NK-92 (cell line): ENCODE measurements around the gene ZNHIT3.
"Not testable (repeated sequence)": the region's sequence is repeated elsewhere in the genome, so short reads cannot be mapped to it uniquely, and the experiment has no call there.

Experiments
- DNase-seq: peaks from one replicate; lab custom pipeline; 2025; ENCODE audit not compliant: unreplicated experiment; lab: John Stamatoyannopoulos, UW

ZNHIT3 gene

DNA sequence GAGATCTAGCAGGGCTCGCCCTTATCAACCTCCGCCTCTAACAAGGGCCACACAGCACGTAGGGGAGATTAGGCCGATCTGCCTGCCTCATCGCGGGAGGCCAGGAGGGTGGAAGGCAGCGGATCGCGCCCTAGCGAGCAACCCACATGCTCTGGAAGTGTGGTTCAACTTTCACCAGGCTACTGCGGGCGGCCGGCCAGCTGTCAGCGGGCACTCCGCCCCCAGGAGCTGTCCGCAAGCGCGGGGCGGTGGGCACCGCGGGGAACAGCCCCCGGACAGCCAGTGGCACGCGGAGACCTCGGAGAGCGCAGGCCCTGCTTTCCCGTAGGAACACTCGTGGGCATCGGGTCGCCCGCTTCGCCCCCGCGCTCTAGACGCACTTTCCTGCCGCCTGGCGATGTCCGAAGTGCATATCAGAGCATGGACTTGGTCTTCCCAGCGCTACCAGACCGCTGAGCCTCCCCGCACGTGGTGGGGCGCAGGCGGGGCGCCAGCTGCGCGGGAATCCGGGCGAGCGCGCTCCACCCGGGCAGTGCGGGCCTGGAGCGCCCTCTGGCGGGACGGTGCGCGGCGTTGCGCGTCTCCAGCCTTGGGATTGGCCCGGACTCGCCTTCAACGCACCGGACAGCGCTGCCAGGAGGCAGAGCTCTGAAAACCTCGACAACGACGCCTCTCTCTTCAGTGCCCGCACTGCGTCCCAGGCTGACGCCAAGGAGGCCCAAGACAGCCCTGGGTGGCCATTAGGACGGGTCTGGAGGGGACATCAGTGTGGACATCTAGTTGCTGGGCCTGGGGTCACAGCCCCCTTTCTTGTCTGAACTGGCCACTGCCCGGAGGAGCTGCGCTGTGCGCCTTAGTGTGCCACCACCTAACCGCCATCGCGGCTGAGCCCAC, 3.6 kb upstream of the ZNHIT3 start:
- no peak for DNase-seq

DNA sequence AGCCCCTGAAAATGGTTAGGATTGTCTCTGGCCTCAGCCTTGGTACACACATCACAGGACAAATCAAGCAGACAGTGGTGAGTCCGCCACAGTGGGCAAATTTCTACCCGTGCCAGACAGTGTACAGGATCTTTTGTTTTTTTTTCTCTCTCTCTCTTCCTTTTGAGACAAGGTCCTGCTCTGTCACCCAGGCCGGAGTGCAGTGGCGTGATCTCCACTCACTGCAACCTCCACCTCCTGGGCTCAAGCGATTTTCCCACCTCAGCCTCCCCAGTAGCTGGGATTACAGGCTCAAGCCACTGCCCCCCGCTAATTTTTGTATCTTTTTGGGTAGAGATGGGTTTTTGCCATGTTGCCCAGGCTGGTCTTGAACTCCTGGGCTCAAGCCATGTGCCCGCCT, 2.5 kb upstream of the ZNHIT3 start:
- not testable (repeated sequence) for DNase-seq

DNA sequence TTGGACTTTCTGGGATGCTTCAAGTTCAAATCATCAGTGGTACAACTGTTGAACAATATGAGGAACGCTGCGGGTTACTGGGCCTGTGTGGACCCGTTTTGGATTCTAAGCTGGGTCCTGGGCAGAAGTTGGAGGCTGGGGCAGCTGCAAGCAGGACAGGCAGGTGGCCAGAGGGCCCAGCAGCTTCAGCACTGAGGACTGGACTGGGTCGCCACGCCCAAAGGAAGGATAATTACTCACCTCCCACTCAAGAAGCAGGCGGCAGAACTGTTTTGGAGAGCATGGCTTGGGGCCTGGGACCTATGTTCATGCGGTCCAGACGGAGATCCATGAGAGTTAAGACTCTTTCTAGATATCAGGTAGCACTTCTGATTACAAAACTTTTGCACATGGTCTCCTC, 1.5 kb upstream of the ZNHIT3 start:
- DNase-seq = no peak

DNA sequence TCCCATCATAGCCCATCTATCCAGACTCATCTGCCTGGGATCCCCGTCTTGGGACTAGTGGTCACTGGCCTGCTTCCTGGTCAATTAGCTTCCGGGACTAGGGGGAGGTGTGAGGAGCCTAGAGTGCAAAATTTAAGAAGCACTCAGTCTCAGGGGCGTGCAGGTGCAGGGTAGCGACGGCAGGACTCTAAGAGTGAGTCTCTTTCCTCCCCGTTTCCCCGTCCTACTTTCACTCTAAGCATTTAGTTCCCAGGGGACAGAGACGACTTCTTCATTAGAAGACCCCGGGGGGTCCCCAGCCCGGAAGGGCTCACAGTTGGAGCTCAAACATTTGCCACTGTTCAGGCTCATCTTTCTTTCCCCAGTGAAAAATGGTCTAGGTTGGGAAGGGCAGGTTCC, 677 bp upstream of the ZNHIT3 start:
- no peak for DNase-seq

DNA sequence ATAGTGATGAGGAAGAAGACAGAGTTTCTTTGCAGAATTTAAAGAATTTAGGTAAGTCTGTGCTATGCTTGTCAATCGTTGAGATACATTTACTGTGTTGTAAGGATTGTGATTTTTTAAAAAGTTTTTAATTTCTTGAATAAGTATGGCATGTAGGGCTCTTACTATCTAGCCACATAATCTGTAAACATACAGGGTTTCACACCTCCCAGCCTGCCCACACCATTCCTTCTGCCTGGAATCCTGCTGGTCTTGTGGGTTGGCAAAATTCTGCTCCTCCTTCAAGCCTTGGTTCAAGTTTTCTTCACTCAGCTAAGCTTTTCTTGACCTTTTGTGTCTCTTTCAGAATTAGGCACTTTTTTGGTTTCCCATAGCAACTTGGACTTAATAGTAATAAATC, 7.5 kb downstream of the ZNHIT3 start:
- DNase-seq = no peak

DNA sequence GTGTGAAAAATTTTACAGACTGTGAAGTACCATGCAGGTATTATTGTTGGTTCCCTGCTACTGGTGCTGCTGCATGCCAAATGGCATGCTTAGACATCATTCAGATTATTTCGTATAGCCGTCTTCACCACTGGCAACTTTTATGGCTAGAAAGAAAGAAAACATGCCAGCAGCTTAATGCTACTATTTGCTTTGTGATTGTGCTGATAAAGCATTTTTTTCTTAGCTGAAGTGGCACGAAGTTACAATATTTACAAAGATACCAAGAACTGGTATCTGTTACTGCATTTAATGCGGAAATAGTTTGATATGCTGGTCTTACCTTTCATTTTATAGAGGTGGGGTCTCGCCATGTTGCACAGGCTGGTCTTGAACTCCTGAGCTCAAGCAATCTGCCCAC, 8.2 kb downstream of the ZNHIT3 start:
- no peak for DNase-seq

DNA sequence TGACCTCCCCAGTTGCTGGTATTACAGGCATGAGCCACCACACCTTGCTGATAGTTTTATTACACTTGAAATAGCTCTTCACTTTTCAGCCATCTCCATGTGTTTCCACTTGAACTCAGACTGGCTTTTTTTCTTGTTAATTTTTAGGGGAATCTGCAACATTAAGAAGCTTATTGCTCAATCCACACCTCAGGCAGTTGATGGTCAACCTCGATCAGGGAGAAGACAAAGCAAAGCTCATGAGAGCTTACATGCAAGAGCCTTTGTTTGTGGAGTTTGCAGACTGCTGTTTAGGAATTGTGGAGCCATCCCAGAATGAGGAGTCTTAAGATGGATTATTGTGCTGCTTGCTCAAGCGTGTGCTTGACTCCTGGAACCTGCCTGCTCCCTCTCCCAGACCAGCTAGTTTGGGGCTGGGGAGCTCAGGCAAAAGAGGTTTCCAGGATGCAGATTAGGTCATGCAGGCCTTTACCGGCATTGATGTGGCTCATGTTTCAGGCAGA, 8.6 kb downstream of the ZNHIT3 start:
- no peak for DNase-seq

DNA sequence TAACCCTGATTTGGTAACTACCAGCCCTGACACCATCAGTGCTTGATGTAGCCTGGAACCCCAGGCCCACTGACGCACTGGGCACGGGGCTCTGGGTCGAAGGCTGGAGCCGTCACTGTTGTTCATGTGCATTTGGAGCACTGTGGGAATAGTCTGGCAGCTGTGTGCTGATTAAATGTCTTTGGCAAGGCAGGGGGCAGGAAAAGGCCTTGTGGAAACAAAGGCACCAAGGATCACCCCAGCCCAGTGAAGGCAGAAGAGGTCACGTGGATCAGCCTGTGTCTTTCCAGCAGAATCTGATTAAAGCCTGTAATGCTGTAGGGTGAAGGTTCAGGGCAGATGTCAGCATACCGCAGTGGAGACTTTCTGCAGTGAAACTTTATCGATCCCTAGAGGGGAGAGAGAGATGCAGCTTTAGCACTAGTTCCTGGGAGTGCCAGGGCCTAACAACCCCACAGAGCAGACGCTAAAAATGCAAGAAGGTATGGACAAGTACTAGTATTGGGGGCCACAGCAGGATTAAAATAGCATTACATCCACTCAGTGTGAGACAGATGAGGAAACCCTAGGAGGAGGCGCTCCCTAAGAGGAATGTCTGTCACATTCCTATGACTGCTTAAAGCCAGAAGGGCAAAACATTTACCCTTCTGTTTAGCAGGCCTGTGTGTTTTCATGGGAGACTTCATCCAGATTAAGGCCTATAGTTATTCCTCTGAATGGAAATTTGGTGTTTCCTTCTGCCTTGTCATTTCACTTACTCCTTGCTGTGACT, 9.7 kb downstream of the ZNHIT3 start:
- no peak for DNase-seq

DNA sequence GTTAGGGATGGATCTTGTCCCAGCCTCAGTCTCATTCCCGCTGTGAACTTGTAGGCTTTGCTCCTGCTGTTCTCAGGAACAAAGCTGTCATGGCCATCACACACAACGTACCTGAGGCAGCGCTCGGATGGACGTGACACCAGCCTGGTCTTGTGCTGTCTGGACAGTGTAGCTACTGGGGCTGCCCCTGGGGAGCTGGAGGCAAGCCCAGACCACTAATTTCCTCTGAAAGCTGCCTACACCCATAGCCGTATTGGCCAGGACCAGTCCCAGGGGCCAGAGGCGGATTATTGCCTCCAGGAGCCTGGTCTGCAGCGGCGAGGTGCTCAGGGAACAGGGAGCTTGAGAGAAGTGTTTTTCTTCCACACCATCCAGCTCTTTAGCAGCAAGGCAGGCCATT, 11.7 kb downstream of the ZNHIT3 start:
- no peak for DNase-seq

DNA sequence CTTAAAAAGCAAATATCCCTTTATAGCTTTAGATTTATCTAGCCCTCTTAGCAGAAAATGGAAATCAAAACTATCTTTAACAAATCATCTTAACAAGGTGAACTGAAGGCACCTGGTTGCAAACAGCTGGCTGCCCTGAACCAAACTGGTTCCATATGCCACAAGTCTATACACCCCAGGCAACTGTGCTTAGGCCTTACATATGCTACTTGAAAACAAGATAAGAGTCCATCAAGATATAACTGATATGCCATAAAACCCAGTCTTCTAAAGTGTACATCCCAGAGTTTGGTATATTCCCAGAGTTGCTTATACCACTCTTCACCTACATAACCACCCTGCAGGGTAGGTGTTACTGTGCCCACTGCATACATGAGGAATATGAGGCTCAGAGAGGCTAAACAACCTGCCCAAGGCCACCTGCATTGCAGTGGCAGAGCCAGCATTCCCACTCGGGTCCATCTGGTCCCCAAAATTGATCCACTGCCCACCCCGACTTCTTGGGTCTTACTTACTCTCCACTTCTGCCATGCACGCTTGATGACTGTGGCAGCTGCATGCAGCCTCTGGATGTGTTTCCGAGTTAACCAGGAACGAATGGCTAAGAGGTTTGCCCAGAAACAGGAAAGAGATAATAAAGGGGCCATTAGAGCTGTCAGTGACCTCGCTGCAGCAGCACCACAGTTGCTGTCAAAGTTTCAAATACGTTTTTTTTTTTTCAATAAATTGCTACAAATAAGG, 12.2 kb downstream of the ZNHIT3 start:
- DNase-seq = no peak

DNA sequence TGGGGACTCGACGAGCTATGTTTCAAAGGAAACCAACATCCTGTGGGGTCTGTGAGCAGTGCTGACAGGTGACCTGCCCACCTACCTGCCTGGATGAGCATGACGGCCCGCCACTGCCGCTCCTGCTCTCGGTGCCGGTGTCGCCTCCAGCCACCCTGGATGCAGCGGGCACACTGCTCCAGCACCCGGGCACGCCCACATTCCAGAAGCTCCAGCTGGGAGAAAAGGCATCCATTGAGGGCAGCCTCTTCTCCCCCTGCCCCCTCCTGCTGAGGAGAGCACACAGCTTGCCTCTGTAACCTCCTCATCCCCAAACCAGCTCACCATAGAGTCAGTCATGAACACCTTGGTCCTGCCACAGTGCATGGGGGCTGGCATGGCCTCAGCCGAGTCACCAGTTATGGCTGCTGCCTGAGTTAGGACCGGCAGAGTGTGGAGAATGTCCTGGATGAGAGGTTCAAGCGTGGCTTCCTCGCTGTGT, 14.3 kb downstream of the ZNHIT3 start:
- DNase-seq = no peak

DNA sequence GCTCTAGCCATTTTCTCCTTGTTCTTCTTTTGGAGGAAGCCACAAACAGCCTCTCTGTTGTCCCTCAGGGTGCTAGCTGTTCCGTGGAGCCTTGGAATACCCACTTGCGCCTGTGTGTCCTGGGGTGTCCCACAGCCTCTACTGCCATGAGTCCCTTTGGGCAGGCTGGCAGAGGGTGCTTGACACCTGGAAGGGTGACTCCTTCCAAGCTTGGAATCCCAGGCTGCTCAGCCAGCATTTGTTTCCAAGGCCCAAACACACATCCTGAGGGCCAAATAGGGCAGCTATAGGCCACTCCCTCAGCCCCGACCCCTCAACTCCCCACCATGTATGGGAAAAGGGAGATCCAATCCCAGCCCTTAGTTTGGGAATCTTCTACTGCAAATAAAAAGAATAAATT, 14.9 kb downstream of the ZNHIT3 start:
- no peak for DNase-seq

DNA sequence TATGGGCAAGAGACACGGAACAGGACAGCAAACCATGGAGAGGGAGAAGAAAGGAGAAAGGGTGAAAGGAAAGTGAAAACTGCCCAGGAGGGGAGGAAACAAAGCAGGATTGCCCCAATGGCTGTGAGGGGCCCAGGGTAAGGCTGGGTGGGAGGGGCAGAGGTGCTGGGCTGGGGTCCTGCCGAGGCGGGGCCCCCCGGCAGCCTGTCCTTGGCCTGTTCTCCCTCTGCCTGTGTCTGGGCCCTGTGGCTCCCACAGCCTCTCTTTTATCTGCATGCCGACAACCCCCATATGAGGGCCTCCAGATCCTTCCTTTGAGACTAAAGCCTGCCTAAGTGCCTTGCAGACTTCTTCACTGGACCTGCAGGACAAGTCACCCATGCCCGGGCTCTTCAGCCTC, 15.5 kb downstream of the ZNHIT3 start:
- DNase-seq = no peak

DNA sequence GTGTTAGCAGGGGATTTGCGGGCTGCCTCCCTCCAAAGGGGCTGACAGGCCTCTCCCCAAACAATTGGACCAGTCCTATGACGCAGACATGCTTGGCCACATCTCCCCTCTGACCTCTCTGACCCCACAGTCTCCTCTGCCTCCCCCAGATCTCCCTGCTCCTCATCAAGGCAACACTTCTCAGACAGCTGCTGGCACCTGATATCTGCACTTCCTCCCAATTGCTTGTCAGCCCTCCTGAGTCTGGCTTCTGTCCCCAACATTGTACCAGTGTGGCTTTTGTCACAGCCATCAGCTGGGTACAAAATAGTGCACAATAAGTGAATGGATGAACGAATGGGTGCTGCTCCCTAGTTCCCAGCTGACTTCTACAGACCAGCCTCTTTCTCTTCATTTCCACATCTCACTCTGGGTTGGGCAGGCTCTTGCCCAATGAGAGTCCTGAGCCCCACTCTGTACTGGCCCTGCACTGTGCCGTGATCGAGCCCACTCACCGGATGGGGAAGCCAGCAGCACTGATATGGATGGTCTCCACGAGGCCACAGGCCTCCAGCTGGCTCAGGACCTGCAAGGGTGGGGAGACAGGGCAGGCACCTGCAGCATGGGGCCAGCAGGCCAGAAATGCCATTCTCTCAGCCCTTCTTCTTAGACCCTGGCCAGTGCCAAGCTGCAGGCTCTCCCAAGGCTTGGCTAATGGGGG, 17.1 kb downstream of the ZNHIT3 start:
- no peak for DNase-seq

DNA sequence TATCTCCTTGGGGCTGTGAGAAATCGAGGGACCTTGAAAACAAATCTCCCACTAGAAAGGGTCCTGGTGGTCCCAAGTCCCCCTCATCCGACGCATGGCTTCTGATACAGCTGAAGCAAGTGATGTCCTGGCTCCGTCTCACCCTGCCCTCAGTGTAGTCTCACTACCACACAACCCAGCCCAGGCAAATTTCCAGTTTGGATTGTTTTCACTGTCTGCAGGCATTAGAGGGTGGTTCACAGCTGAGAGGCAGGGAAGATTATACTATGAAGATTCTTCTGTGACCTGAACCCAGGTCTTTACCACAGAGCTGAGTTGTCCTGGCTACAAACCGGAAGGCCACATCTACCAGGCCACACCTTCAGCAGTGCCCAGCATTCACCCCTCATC, 17.7 kb downstream of the ZNHIT3 start:
- DNase-seq = no peak

DNA sequence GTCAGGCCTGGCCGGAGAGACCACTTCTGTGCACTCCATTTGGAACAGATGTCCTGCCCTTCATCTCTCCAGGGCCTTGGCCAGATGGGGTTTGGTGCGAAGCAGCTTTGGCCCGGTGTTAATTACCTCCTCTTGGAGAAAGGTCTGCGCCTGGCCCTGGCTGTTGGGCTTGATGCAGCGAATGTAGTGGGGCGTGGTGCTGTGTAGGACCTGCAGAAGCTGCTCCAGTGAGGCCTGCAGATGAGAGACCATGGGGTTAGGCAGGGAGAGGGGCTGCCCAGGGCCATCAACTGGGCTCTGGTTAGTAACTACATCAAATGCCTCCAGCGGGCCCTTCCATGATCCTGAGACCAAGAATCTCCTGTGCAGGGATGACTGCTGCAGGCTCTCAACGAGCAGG, 18.7 kb downstream of the ZNHIT3 start:
- DNase-seq = no peak

DNA sequence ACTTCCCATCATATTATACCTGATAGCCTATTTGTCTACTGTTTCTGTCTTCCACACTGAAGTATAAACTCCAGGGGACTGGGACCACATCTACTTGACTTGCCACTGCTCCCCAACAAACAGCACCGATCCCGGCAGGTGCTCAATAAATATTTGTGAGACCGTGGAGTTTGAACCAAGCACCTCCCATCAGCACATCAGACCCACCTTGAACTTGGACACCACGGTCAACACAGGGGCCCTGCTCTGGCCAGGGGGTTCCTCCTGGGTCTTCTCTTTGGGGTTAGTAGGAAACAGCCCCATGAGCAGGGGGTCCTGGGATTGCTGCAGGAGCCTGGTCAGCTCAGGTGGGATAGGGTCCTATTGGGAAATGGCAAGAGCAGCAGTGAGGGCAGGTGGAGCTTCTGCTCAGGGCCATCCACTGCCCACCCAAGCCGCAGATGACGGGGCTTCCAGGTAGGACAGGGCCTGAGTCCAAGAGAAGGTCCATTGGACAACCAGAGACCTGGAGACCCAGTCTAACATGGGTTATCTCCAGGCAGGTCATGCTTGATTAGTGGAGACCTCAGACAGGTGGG, 19.9 kb downstream of the ZNHIT3 start:
- DNase-seq = no peak

DNA sequence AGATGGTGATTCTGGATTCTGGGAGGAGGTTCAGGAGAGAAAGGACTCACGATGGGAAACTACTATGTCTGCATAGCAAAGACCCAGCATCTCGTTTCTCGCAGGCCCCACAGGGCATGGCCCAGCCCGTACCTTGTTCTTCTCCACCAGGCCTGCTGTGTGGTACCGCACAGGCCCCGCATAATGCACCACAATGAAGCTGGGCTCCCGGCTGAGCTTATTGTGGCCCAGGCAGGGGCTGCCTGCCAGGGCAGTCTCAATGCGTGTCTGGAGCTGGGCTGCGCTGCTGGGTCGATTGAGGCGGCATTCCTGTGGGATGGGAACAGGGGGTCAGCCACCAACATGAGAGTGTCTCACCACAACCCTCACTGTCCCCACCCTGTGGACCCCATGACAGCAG, 20.4 kb downstream of the ZNHIT3 start:
- DNase-seq = no peak

DNA sequence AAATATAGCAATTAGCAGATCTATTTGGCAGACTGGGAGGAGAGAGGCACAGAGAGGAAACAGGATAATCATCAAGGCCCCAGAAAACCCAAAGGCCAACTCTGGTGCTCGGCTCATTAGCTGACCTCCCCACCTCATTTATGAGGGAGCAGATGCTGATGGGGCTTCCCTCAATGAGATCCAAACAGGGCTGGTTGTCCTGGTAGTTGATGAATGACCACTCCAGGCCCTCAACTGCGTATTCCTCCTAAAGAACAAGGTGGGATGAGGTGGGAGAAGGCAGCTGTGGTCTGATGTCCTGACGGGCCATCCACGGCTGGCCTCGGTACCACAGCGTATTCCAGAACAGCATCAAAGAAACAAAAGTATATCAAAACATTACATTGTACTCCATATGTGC, 20.8 kb downstream of the ZNHIT3 start:
- DNase-seq = no peak

DNA sequence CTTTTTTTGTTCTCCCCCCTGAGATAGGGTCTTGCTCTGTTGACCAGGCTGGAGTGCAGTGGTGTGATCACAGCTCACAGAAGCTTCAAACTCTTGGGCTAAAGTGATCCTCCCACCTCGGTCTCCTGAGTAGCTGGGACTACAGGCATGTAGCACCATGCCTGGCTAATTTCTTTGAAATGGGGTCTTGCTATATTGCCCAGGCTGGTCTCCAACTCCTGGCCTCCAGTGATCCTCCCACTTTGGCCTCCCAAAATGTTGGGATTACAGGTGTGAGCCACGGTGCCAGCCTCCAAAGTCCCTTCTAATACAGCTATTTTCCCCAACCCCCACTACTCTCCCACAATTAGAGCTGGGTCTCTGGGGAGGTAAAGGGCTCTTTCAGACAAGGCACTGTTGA, 22.0 kb downstream of the ZNHIT3 start:
- not testable (repeated sequence) for DNase-seq
